ENCODE results near the gene TRIP11. TPM values are rescaled to one million over a fixed set of nuclear protein-coding genes. Genes with fewer than 3 reads are reported as not detected.
A peak's percentile ranks its signal among the peaks of the same experiment; 100 is the strongest.

The TRIP11 gene
- total RNA-seq, 1 experiment from 2014 or later = 65.8 TPM

DNA sequence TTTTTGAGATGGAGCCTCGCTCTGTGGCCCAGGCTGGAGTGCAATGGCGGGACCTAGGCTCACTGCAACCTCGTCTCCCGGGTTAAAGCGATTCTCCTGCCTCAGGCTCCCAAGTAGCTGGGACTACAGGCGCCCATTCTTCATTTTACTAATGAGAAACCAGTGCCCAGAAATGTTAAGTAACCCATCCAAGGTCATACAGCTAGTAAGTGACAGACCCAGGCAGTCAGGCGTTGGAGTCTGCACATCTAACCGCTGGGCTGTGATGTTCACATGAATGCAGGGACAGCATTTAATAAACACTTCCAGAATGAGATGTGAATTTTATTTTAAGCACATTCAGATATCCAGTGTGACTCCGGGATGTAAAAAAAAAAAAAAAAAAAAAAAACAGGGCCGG lies 1.3 kb upstream of the TRIP11 start:
- H3K9me3 Mint-ChIP-seq (ENCODE audit: unreplicated experiment) = no peaks in the 10 kb centered on the region
- BruUV-seq (replicated peaks) = no TSS peak
- peaks cover 20% of the 10 kb centered on the region for H3K4me1 Mint-ChIP-seq (ENCODE audit: insufficient read depth, unreplicated experiment)
- CTCF ChIA-PET = interaction anchor here (0.6 kb wide), 1 partner anchor 622 kb away, joined by 4 read pairs; no protein-coding TSS in a partner anchor
- DNase-seq (ENCODE audit: unreplicated experiment) = no peak
- no peak for TF ChIP-seq CTCF (IDR thresholded peaks at IDR 0.05; ENCODE audit: unreplicated experiment)
- no peaks in the 10 kb centered on the region for H3K27me3 Mint-ChIP-seq (ENCODE audit: insufficient read depth, unreplicated experiment)
- peak overlapping the region; percentile 99 for H3K27ac Mint-ChIP-seq (ENCODE audit: low read depth, unreplicated experiment)
- POLR2A ChIA-PET = interaction anchor here (0.7 to 5.3 kb wide), 8 partner anchors 9 to 80 kb away, joined by 3 to 67 read pairs (median 7); partner anchors contain the start of genes ATXN3, CPSF2 and NDUFB1
- intact Hi-C loops (cut with micrococcal nuclease) = loop anchor here (2.0 kb wide), 1 partner anchor 66 kb away; the partner anchor contains the start of gene ATXN3
- H3K36me3 Mint-ChIP-seq (ENCODE audit: insufficient read depth, unreplicated experiment) = peaks cover 6% of the 10 kb centered on the region
- H3K4me3 Mint-ChIP-seq (ENCODE audit: unreplicated experiment) = peak overlapping the region; percentile 97

DNA sequence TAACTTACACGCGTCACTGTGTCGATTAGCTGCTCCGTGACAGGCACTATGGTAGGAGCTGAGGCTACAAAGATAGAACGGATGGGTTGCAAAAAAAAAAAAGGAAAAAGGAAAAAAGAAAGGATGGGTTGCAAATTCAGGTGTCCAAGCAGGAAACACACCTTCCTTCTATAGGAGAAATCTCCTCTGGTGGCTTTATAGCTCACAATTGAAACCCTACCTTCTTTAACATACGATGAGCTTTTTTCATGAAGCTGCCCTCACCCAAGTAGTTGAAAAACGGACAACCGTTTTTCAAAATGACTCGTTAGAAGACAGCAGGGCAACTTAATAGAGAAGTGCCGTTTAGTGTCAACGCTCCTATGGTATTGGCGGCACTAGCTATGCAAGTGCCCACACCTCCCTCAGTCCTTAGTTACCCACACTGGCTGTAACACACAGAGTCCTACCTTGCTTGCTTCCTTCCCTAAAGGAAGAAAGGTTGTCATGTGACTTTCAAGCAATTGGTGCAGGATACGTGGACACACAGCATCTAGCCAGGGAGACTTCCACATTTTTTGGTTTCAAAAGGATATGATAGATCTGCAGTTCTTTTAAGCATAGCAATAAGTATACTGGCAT lies 682 bp upstream of the TRIP11 start:
- H3K9me3 Mint-ChIP-seq (ENCODE audit: unreplicated experiment) = no peaks in the 10 kb centered on the region
- intact Hi-C loops (cut with micrococcal nuclease) = loop anchor here (2.0 kb wide), 1 partner anchor 66 kb away; the partner anchor contains the start of gene ATXN3
- H3K4me3 Mint-ChIP-seq (ENCODE audit: unreplicated experiment) = peak overlapping the region; percentile 97
- CTCF ChIA-PET = interaction anchor here (0.6 kb wide), 2 partner anchors 61 to 71 kb away, joined by 3 to 4 read pairs; no protein-coding TSS in a partner anchor
- H3K4me1 Mint-ChIP-seq (ENCODE audit: insufficient read depth, unreplicated experiment) = peaks cover 20% of the 10 kb centered on the region
- BruUV-seq (replicated peaks) = no TSS peak
- POLR2A ChIA-PET = interaction anchor here (0.6 to 5.3 kb wide), 20 partner anchors 8 to 1002 kb away, joined by 3 to 67 read pairs (median 6); partner anchors contain the start of genes ATXN3, CPSF2, GOLGA5 and NDUFB1
- TF ChIP-seq CTCF (IDR thresholded peaks at IDR 0.05; ENCODE audit: unreplicated experiment) = no peak
- peaks cover 6% of the 10 kb centered on the region for H3K36me3 Mint-ChIP-seq (ENCODE audit: insufficient read depth, unreplicated experiment)
- H3K27ac Mint-ChIP-seq (ENCODE audit: low read depth, unreplicated experiment) = peak overlapping the region; percentile 99
- peak; percentile 47 for DNase-seq (ENCODE audit: unreplicated experiment)
- H3K27me3 Mint-ChIP-seq (ENCODE audit: insufficient read depth, unreplicated experiment) = no peaks in the 10 kb centered on the region

GRCh38 chr14:92039063-92039718 lies 668 bp downstream of the TRIP11 start:
- ChIA-PET CTCF (interaction anchor here (0.6 to 1.2 kb wide), 2 partner anchors 13 to 387 kb away, joined by 3 to 5 read pairs; no protein-coding TSS in a partner anchor), POLR2A (interaction anchor here (0.6 to 5.3 kb wide), 19 partner anchors 8 to 1430 kb away, joined by 3 to 67 read pairs (median 6); partner anchors contain the start of genes ATXN3, CPSF2, GOLGA5 and NDUFB1)
- peak overlapping the region; percentile 99 for H3K27ac Mint-ChIP-seq (ENCODE audit: low read depth, unreplicated experiment)
- peaks cover 20% of the 10 kb centered on the region for H3K4me1 Mint-ChIP-seq (ENCODE audit: insufficient read depth, unreplicated experiment)
- TSS peak; percentile 74 for BruUV-seq (replicated peaks)
- H3K27me3 Mint-ChIP-seq (ENCODE audit: insufficient read depth, unreplicated experiment) = no peaks in the 10 kb centered on the region
- TF ChIP-seq CTCF (IDR thresholded peaks at IDR 0.05; ENCODE audit: unreplicated experiment) = no peak
- DNase-seq (ENCODE audit: unreplicated experiment) = peak; percentile 62
- H3K36me3 Mint-ChIP-seq (ENCODE audit: insufficient read depth, unreplicated experiment) = peaks cover 6% of the 10 kb centered on the region
- peak overlapping the region; percentile 97 for H3K4me3 Mint-ChIP-seq (ENCODE audit: unreplicated experiment)
- intact Hi-C loops (cut with micrococcal nuclease) = no loop called here
- no peaks in the 10 kb centered on the region for H3K9me3 Mint-ChIP-seq (ENCODE audit: unreplicated experiment)

DNA sequence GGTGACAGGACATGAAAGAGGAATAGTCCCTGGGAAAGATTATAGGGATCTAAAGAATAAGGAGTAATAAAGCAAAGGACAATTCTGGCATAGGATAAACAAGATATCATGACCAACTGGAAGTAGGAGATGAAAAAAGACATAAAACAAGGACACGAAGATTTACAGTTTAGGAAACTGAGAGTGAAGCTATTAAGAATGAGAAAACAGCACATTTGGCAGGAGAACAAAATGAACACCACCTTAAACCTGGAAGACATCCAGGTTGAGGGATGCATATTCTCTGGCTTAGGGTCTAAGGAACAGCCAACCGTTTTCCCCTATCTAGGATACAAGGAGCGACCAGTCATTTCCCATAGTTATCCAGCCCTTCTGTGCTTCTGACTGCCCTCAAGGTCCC lies 1.9 kb downstream of the TRIP11 start:
- BruUV-seq (replicated peaks) = no TSS peak
- Mint-ChIP-seq H3K27me3 (ENCODE audit: insufficient read depth, unreplicated experiment) (no peaks in the 10 kb centered on the region), H3K36me3 (ENCODE audit: insufficient read depth, unreplicated experiment) (peaks cover 14% of the 10 kb centered on the region), H3K4me1 (ENCODE audit: insufficient read depth, unreplicated experiment) (peaks cover 20% of the 10 kb centered on the region), H3K4me3 (ENCODE audit: unreplicated experiment) (peak overlapping the region; percentile 97), H3K27ac (ENCODE audit: low read depth, unreplicated experiment) (peak overlapping the region; percentile 99), H3K9me3 (ENCODE audit: unreplicated experiment) (no peaks in the 10 kb centered on the region)
- intact Hi-C loops (cut with micrococcal nuclease) = no loop called here
- TF ChIP-seq CTCF (IDR thresholded peaks at IDR 0.05; ENCODE audit: unreplicated experiment) = no peak
- CTCF ChIA-PET = no interaction called here
- POLR2A ChIA-PET = interaction anchor here (0.5 to 5.3 kb wide), 5 partner anchors 9 to 558 kb away, joined by 3 to 67 read pairs (median 3); partner anchors contain the start of gene ATXN3
- DNase-seq (ENCODE audit: unreplicated experiment) = no peak

Data from MCF 10A (cell line).